T1000 (cell line): Measurements from ENCODE around the gene MBOAT7.
"Not testable (repeated sequence)": the region's sequence is repeated elsewhere in the genome, so short reads cannot be mapped to it uniquely, and the experiment has no call there.

ENCODE experiments used
- DNase-seq: peaks from one replicate; lab custom pipeline; 2025; ENCODE audit warnings: mixed read lengths; lab: John Stamatoyannopoulos, UW

Gene MBOAT7

GRCh38 chr19:54209058-54209810 lies 19.9 kb upstream of the MBOAT7 start:
- no peak for DNase-seq

DNA sequence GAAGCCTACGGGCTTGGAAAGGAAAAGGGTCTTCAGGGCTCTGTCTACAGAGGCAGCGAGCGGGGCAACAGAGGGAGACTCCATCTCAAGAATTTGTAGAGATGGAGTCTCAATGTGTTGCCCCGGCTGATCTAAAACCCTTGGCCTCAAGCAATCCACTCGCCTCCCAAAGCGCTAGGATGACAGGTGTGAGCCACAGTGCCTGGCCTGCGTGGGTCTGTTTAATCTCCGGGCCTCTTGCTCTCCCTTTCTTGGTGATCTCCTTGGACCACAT lies 19.3 kb upstream of the MBOAT7 start:
- no peak for DNase-seq

DNA sequence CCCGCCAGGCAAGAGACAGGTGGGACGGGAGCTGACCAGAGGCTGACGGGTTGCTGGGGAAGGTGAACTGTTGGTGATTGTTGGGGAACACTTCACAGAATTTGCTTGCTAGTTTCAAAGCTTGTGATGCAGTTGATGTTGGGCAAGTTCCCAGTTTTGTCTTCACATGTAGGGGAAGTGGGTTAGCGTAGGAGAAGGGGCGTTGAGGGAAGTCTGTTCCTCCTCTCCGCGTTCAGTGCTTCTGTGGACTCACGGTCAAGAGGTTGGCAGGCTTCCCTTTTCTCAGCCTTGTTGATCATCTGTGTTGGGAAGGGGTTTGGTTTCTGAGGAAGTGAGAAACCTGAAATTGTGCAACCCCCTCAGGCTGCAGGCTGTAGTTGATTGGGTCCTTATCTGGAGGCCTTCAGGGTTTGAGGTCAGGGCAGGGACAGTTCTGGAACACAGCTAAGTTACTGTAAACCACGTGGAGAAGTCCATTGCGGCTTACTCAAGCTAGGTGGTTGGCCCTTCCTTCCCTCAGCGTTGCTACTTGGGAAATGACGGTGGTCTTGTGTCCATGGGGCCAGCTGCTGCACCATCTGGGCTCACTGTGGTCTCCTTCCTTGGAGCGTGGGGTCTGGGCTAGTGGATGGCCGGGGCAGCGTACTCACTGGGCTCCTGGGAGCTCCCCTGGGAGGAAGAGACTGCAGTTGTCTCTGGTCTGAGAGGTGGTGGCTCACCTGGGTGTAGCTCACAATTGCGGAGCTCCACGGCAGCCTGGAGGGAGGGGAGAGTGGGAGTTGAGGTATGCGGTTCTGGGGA lies 18.8 kb upstream of the MBOAT7 start:
- DNase-seq: no peak

GRCh38 chr19:54207676-54207982 lies 18.2 kb upstream of the MBOAT7 start:
- DNase-seq: no peak

- DNase-seq: not testable (repeated sequence)
Measured at GRCh38 chr19:54207193-54207592, 17.8 kb upstream of the MBOAT7 start.

- no peak for DNase-seq
Measured at GRCh38 chr19:54206831-54207177, 17.4 kb upstream of the MBOAT7 start.

- DNase-seq: no peak
Measured at GRCh38 chr19:54206030-54206830, 16.9 kb upstream of the MBOAT7 start.

DNA sequence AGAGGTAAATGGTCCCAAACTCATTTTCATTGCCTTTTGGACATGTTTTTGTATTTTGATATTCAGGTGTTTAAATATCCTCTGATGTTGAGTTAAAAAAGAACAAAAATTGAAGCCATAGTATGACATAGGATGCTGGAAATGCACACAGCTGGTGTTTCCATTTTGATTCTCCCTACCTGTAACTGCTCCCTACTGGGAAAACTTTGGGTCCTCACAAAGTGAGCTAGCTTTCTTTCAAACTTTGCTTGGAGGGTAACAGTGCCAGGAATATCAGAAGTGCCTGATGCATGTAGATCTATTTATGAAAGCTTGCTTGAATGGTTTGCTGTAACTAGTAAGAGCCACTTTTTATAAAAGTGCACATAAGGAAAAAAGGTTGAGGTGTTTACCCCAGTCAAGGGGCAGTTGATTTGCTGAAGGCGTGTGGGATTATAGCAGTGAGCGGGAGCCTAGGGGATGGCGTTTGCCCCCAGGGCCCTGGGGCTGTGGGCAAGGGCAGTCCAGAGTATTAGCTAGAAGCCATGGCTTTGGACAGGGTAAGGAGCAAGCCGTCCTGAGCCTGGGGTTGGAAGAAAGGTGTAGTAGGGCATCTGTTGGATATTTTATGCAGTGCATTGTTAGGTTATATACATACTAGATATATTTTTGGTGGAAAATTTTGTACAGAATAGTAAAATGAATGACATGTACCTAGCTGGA lies 15.5 kb upstream of the MBOAT7 start:
- no peak for DNase-seq

DNA sequence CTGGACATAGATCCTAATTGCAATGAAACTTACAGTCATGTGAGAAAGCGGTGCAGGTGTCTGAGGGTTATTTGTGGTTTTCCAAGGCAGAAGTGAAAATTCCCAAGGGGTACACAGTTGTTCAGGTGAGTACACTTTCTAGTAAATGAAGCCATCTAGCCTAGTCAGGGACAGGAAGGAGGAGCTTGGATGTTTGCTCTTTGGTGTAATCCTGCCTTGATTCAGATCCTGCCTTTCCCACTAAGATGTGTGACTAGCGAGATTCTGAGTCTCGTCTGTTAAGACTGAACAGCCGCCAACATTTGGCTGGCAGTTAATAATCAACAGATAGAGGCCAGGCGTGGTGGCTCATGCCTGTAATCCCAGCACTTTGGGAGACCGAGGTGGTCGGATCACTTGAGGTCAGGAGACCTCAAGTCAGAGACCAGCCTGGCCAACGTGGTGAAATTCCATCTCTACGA lies 13.8 kb upstream of the MBOAT7 start:
- DNase-seq: no peak

GRCh38 chr19:54201980-54202379 lies 12.6 kb upstream of the MBOAT7 start:
- DNase-seq: no peak

DNA sequence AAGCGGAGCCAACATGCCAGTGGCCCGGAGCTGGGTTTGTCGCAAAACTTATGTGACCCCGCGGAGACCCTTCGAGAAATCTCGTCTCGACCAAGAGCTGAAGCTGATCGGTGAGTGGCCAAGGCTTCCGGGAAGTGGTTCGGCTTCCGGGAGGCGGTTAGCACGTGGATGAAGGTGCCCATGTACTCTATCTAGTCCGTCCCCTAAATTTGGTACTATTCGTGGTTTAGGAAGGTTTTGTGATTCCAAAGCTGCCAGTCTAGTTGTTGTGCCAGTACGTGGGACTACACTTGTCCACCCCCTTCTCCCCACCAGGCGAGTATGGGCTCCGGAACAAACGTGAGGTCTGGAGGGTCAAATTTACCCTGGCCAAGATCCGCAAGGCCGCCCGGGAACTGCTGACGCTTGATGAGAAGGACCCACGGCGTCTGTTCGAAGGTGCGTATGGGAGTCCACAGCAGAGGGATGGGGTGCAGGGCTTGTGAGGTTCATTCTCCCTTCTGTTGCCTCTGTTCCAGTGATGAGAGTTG lies 11.9 kb upstream of the MBOAT7 start:
- DNase-seq: no peak

DNA sequence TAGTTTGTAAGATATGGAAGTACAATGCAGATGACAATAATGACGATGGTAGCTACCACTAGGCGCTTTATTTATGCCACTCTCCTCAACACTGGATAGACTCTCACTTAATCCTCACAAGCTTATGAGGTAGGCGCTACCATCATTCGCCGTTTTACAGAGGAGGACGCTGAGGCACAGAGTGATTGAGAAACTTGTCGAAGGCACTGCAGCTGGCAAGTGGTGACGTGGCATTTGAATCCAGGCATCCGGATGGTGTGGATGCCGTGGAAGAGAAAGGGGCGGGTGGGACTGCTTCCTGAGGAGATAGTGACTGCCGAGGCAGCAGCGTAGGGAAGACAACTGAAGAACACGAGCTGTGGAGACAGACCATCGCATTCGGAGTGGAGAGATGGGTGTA lies 10.0 kb upstream of the MBOAT7 start:
- no peak for DNase-seq

DNA sequence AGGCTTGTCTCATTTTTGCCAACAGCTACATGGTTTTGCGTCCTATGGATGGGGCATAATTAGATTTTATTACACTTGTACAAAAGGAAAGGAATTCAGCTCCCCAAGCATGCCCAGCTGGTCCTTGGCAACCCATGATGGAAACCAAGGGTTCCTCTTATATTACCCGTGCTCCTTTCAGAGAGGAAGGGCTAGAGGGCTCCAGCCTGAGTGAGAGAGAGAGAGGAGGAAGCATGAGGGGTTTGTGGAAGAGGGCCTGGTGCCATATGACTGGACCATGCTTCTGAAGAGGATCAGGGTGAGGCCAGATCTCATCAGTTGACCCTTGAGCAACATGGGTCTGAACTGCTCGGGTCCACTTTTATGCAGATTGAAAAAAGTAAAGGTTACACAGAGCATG lies 7.7 kb upstream of the MBOAT7 start:
- no peak for DNase-seq

DNA sequence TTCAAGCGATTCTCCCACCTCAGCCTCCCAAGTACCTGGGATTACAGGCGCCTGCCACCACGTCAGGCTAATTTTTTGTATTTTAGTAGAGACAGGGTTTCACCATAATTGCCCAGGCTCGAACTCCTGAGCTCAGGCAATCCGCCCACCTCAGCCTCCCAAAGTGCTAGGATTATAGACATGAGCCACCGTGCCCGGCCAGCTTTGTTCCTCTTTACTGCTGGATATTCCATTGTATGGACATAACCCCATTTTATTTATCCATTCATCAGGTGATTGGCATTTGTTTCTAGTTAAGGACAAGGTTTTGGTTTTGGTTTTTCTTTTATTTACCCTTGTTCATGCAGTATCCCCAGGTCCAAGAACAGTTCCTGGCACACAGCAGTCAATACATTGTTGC lies 7.2 kb upstream of the MBOAT7 start:
- no peak for DNase-seq

- DNase-seq: not testable (repeated sequence)
Measured at GRCh38 chr19:54194463-54194862, 5.1 kb upstream of the MBOAT7 start.

GRCh38 chr19:54193011-54193410 lies 3.6 kb upstream of the MBOAT7 start:
- no peak for DNase-seq

DNA sequence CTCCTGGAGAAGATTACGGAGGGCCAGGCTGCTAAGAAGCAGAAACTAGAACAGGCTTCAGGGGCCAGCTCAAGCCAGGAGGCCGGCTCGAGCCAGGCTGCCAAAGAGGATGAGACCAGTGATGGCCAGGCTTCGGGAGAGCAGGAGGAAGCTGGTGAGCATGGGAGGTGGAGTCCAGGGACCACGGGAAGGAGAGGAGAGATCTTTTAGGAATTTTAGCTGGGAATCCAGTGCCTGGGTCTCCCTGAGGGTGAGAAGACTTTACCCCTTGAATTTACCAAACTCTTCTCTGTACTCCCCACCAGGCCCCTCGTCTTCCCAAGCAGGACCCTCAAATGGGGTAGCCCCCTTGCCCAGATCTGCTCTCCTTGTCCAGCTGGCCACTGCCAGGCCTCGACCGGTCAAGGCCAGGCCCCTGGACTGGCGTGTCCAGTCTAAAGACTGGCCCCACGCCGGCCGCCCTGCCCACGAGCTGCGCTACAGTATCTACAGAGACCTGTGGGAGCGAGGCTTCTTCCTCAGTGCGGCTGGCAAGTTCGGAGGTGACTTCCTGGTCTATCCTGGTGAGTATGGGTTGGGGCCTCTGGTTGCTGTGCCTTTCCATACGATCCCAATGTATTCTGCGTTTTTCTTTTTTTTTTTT lies 2.6 kb upstream of the MBOAT7 start:
- no peak for DNase-seq

- DNase-seq: peak; percentile 91
Measured at GRCh38 chr19:54191011-54191810, 1.8 kb upstream of the MBOAT7 start, which contains the start of gene TSEN34. Gene TSEN34, plus strand, starts transcription at chr19:54191308. Its CDS starts 57 bp downstream, at chr19:54191365.

DNA sequence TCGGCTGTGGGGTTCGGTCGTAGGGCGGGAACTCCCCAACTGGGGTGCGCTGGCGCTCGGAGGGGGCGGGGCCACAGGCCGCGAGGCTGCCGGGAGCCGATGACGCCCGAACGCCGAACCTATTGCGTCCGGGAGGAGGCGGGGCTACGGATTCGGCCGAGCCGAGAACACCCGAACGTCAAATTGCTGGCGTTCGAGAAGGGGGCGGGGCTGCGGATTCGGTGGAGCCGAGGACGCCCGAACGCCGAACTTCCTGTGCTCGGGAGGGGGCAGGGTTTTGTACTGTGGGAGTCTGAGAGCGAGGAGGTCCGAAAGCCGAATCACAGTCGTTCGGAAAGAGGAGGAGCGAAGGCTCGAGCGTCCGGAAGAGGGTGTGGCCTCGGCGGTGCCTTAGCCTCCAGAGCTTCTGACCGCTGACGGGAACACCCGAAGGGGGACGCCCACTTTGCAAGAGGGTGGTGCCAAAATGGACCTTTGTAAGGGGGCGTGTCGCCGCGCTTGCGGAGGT lies 1.2 kb upstream of the MBOAT7 start:
- DNase-seq: peak; percentile 98

DNA sequence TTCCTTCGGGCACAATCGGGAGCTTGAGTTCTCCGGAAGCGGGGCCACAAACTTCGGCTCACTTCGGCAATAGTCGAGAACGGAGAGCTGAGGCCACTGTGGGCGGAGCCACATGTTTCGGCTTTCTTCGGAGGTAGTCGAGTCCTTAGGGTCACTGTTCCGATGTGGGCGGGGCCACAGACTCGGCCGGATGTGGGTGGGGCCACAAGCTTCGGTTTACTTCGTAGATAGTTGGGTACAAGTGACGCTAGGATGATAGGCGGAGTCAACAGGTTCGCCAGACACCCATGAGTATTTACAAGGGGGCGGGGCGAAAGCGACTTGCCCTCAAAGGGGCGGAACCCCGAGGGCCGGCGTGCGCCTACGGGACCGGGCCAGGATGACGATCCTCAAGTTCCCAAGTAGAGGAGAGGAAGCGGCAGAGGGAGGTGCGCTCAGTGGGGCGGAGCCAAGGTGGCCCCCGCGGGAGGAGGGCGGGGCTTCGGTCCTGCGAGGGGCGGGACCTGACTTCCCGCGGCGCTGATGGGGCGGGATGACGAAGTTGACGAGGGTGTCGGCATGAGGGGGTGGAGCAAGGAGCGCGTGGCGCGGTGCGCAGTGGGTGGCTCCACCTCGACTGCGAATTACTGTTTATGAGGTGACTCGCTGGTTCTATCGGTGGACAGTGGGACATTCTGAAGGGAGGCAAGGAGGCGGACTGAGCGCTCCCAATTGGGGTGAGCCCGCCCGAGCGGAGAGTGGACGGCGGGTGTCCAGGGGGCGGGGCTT lies 539 bp upstream of the MBOAT7 start:
- peak; percentile 99 for DNase-seq
